GDM1 (cell line): Measurements from ENCODE around the gene TM9SF1.

Experiments
- DNase-seq: peaks from one replicate; lab custom pipeline; 2025; lab: John Stamatoyannopoulos, UW

TM9SF1 gene

GRCh38 chr14:24150567-24150966, 44.7 kb downstream of the TM9SF1 start:
- DNase-seq = no peak

GRCh38 chr14:24150061-24150460, 45.2 kb downstream of the TM9SF1 start:
- DNase-seq = no peak

- no peak for DNase-seq
Measured at GRCh38 chr14:24149302-24149969, 45.8 kb downstream of the TM9SF1 start.

GRCh38 chr14:24147761-24148428, 47.3 kb downstream of the TM9SF1 start:
- DNase-seq = no peak

- peak; percentile 97 for DNase-seq
Measured at GRCh38 chr14:24146978-24147760, 48.1 kb downstream of the TM9SF1 start, which contains the start of gene RNF31. Gene RNF31 (plus strand): TSS chr14:24147498. CDS start chr14:24147699, 201 bp downstream.

- DNase-seq = peak; percentile 97
Measured at GRCh38 chr14:24146453-24146977, 48.7 kb downstream of the TM9SF1 start, which contains the start of gene PSME2. Gene PSME2 (minus strand): TSS chr14:24146610. CDS start chr14:24146581, 29 bp downstream.

GRCh38 chr14:24145690-24146452, 49.4 kb downstream of the TM9SF1 start:
- no peak for DNase-seq

- DNase-seq = no peak
Measured at GRCh38 chr14:24145219-24145618, 50.0 kb downstream of the TM9SF1 start.

GRCh38 chr14:24144451-24144850, 50.8 kb downstream of the TM9SF1 start:
- DNase-seq = no peak

GRCh38 chr14:24143511-24143910, 51.7 kb downstream of the TM9SF1 start:
- DNase-seq = no peak

- DNase-seq = peak; percentile 98
Measured at GRCh38 chr14:24141097-24141880, 54.0 kb downstream of the TM9SF1 start, which contains the start of gene EMC9. Gene EMC9 (minus strand): TSS chr14:24141591. CDS start chr14:24141304, 287 bp downstream.

GRCh38 chr14:24139272-24139934, 55.8 kb downstream of the TM9SF1 start:
- DNase-seq = no peak
